GM21786 (cell line): ENCODE results near the gene KAT8.
"Not testable (repeated sequence)": the region's sequence is repeated elsewhere in the genome, so short reads cannot be mapped to it uniquely, and the experiment has no call there.

ENCODE experiments used
- ATAC-seq: cut with Tn5 transposase; IDR thresholded peaks from one replicate; pipeline ENCODE4 v1.9.1; 2021; ENCODE audit not compliant: unreplicated experiment

The KAT8 gene

GRCh38 chr16:31130336-31130891 is 12.9 kb downstream of the KAT8 start:
- ATAC-seq, result no peak

GRCh38 chr16:31130899-31131298 is 13.4 kb downstream of the KAT8 start:
- no peak for ATAC-seq

- no peak for ATAC-seq
Measured at GRCh38 chr16:31131416-31131815, 14.0 kb downstream of the KAT8 start.

- ATAC-seq, result no peak
Measured at GRCh38 chr16:31131841-31132271, 14.4 kb downstream of the KAT8 start.

GRCh38 chr16:31132303-31132979 is 15.0 kb downstream of the KAT8 start:
- ATAC-seq, result no peak

GRCh38 chr16:31133046-31133501 is 15.6 kb downstream of the KAT8 start:
- ATAC-seq, result no peak

GRCh38 chr16:31134091-31134571 is 16.7 kb downstream of the KAT8 start:
- no peak for ATAC-seq

- ATAC-seq, result no peak
Measured at GRCh38 chr16:31134625-31135534, 17.4 kb downstream of the KAT8 start.

GRCh38 chr16:31135535-31136286 is 18.2 kb downstream of the KAT8 start, which contains the start of gene PRSS8:
PRSS8 (minus strand) TSS chr16:31135727; CDS start chr16:31135498, 229 bp downstream.
- ATAC-seq, result no peak

- ATAC-seq, result no peak
Measured at GRCh38 chr16:31136287-31136662, 18.8 kb downstream of the KAT8 start.

GRCh38 chr16:31136822-31137499 is 19.5 kb downstream of the KAT8 start:
- not testable (repeated sequence) for ATAC-seq

- ATAC-seq, result no peak
Measured at GRCh38 chr16:31138621-31139578, 21.4 kb downstream of the KAT8 start.

- not testable (repeated sequence) for ATAC-seq
Measured at GRCh38 chr16:31141071-31141469, 23.6 kb downstream of the KAT8 start.

GRCh38 chr16:31141489-31142108 is 24.1 kb downstream of the KAT8 start:
- ATAC-seq, result no peak

GRCh38 chr16:31142109-31143010 is 24.9 kb downstream of the KAT8 start:
- peak; percentile 79 for ATAC-seq

- ATAC-seq, result no peak
Measured at GRCh38 chr16:31143011-31143693, 25.7 kb downstream of the KAT8 start.

GRCh38 chr16:31143694-31144148 is 26.3 kb downstream of the KAT8 start:
- ATAC-seq, result no peak
